Endothelial cell of umbilical vein (primary cell): Measurements from ENCODE around the gene EPHX1. TPM values are rescaled to one million over a fixed set of nuclear protein-coding genes. Genes with fewer than 3 reads are reported as not detected.

ENCODE experiments used
- BruUV-seq: library from RNA; stranded (reverse); fragments of 400-500 nt; replicated peaks from 2 replicates; lab custom pipeline; 2021; lab: Mats Ljungman, UMichigan
- CTCF ChIA-PET: fragments of 300-600, 350-600 bp; sonication (Branson Sonifier 250); formaldehyde crosslinking; loops from one replicate; lab custom pipeline; 2021; ENCODE audit warnings: antibody characterized with exemption, inconsistent platforms; lab: Charles Lee
- POLR2A ChIA-PET: fragments of 300-600, 350-600 bp; sonication (Branson Sonifier 250); formaldehyde crosslinking; loops from one replicate; lab custom pipeline; 2021; ENCODE audit warnings: antibody characterized with exemption, inconsistent platforms; lab: Charles Lee
- DNase-seq: peaks from one replicate; pipeline ENCODE4 v3.0.0-alpha.2; 2011; ENCODE audit warnings: low read depth, low spot score
- FAIRE-seq: peaks from 2 replicates; lab custom pipeline; 2011; peaks lifted over from hg19 to GRCh38; lab: Jason Lieb, UNC
- H2AFZ ChIP-seq: 2 replicates; pipeline ENCODE4 v1.6.0; 2012; ENCODE audit warnings: low read depth, low read length, control low read depth, inconsistent platforms
- H3K27ac ChIP-seq: 2 replicates; pipeline ENCODE4 v1.5.1; 2011; ENCODE audit warnings: low read depth, mild to moderate bottlenecking, control low read depth, low read length, moderate library complexity; ENCODE audit not compliant: insufficient read depth
- H3K27me3 ChIP-seq, 2 experiments: 2 replicates each; pipeline versions ENCODE4 v1.6.0 to v1.6.1; 2011; ENCODE audit warnings: low read length in 2 of 2, mixed read lengths in 1 of 2; ENCODE audit not compliant: control insufficient read depth in 2 of 2, insufficient read depth in 2 of 2
- H3K36me3 ChIP-seq, 2 experiments: 2 replicates in 1 of 2; 3 replicates in 1 of 2; pipeline ENCODE4 v1.5.1; 2011; ENCODE audit warnings: low read length in 2 of 2, mild to moderate bottlenecking in 1 of 2, moderate library complexity in 1 of 2; ENCODE audit not compliant: control insufficient read depth in 2 of 2, insufficient read depth in 2 of 2; ENCODE audit errors: extremely low read depth in 1 of 2
- H3K4me1 ChIP-seq: 3 replicates; pipeline ENCODE4 v1.5.1; 2011; ENCODE audit warnings: mild to moderate bottlenecking, low read length; ENCODE audit not compliant: control insufficient read depth, insufficient read depth; ENCODE audit errors: extremely low read depth
- H3K4me2 ChIP-seq: 2 replicates; pipeline ENCODE4 v1.6.1; 2011; ENCODE audit warnings: low read length, control low read depth, mixed read lengths; ENCODE audit not compliant: insufficient read depth
- H3K4me3 ChIP-seq, 3 experiments: fragments of 200-600 bp in 1 of 3; sonication (generic), shearing (Covaris generic) in 1 of 3; replicated peaks in 1 of 3; 2 replicates each; pipeline ENCODE4 v1.5.1; 2011 to 2016; ENCODE audit warnings: control low read depth in 3 of 3, low read length in 3 of 3, mild to moderate bottlenecking in 2 of 3, inconsistent platforms in 1 of 3, low read depth in 1 of 3, moderate library complexity in 1 of 3; ENCODE audit not compliant: insufficient read depth in 1 of 3
- H3K79me2 ChIP-seq: 2 replicates; pipeline ENCODE4 v1.6.0; 2012; ENCODE audit warnings: low read length, inconsistent platforms; ENCODE audit not compliant: control insufficient read depth, insufficient read depth
- H3K9ac ChIP-seq: replicated peaks from 2 replicates; pipeline ENCODE3; 2011; ENCODE audit warnings: low read length, control low read depth; ENCODE audit not compliant: insufficient read depth; ENCODE audit errors: extremely low read depth
- H3K9me1 ChIP-seq: replicated peaks from 3 replicates; pipeline ENCODE4 v1.6.0; 2011; ENCODE audit warnings: mild to moderate bottlenecking, low read length; ENCODE audit not compliant: control insufficient read depth, insufficient read depth; ENCODE audit errors: extremely low read depth
- H3K9me3 ChIP-seq: replicated peaks from 2 replicates; pipeline ENCODE4 v1.5.1; 2012; ENCODE audit warnings: low read length, inconsistent platforms; ENCODE audit not compliant: control insufficient read depth, insufficient read depth
- H4K20me1 ChIP-seq: replicated peaks from 2 replicates; pipeline ENCODE3; 2011; ENCODE audit warnings: mild to moderate bottlenecking, low read length; ENCODE audit not compliant: control insufficient read depth, insufficient read depth; ENCODE audit errors: extremely low read depth
- EZH2 ChIP-seq: IDR thresholded peaks from 2 replicates; pipeline ENCODE4 v1.6.1; 2012; ENCODE audit warnings: borderline replicate concordance, low read depth, mild to moderate bottlenecking, moderate library complexity, low read length, inconsistent platforms; ENCODE audit not compliant: severe bottlenecking
- JUN ChIP-seq: IDR thresholded peaks from 2 replicates; pipeline ENCODE4 v1.6.1; 2011; ENCODE audit warnings: borderline replicate concordance, low read depth; ENCODE audit not compliant: insufficient read length, insufficient read depth
- POLR2AphosphoS5 ChIP-seq: IDR thresholded peaks from 2 replicates; pipeline ENCODE4 v1.6.1; 2012; ENCODE audit warnings: low read depth, mild to moderate bottlenecking, control low read depth, low read length, moderate library complexity; ENCODE audit not compliant: insufficient read depth
- dilution Hi-C: fragments of 300-500 bp; cut with MboI; formaldehyde crosslinking; loops from one replicate; pipeline ENCODE4 v1.15.0; 2019; ENCODE audit warnings: low sequenced_read_pairs; ENCODE audit not compliant: extremely low pct_ligation_motif_present
- intact Hi-C: fragments of 100-400 bp; cut with micrococcal nuclease; formaldehyde crosslinking; loops from one replicate; pipeline ENCODE4 v1.10.0; 2022
- polyA plus RNA-seq, 4 experiments: library from polyadenylated mRNA; depleted of rRNA in 3 of 4; stranded (reverse) in 3 of 4; unstranded in 1 of 4; fragments of >200 nt; gene quantifications; 2 replicates each; pipeline versions ENCODE4 v1.2.1 to v1.2.3, GENCODE V29; 2011 to 2012; ENCODE audit warnings: missing spikeins in 1 of 4
- total RNA-seq: library from RNA; stranded (reverse); gene quantifications from 2 replicates; pipeline ENCODE4 v1.2.3, GENCODE V29; 2021
- TF ChIP-seq, protein P1 (sequence below): IDR thresholded peaks from 2 replicates; pipeline ENCODE4 v1.6.1; 2011; ENCODE audit not compliant: insufficient read depth, insufficient read length
- TF ChIP-seq, protein P2 (sequence below), 2 donors: IDR thresholded peaks; 1 replicate in 1 of 2; 2 replicates in 1 of 2; pipeline ENCODE4 v1.5.1; 2011; ENCODE audit warnings: low read length in 2 of 2, mild to moderate bottlenecking in 2 of 2, moderate library complexity in 2 of 2, control low read depth in 1 of 2, inconsistent platforms in 1 of 2, low read depth in 1 of 2; ENCODE audit not compliant: insufficient read depth in 1 of 2; ENCODE audit errors: extremely low read depth in 1 of 2

Gene EPHX1
- total and polyA plus RNA-seq, 2 donors (not counting 3 experiments of a cell fraction or from before 2014, with no cell fraction given): 23.7 to 25.2 TPM

DNA sequence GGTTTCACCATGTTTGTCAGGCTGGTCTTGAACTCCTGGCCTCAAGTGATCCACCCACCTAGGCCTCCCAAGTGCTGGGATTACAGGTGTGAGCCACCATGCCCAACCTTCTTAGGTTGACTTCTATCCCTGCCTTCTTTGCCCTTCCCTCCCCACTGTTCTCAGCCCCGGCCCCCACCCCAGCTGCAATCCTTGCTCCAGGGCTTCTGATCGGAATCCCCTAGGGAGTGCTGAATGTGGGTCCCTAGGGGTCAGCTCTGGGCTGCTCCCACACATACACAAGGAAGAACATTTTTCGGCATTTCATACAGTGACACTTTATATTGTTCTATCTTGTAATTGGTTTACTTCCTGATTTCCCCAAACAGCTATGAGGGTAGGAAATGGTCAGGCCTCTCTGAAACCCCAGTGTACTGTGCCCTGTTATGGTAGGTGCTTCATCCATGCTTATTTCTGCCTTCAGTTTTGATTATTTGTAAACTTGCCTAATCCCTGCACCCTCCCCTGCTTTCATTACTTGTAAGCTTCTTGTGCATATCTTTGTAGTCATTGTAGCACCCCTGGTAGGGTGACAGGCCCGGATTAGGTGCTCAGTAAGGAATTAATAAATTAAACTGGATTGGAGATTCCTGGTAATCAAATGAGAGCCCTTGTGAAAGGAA is 38.1 kb upstream of the EPHX1 start:
- Histone ChIP-seq H3K79me2 (no peaks in the 10 kb centered on the region), H4K20me1 (no peaks in the 10 kb centered on the region), H3K9me3 (no peaks in the 10 kb centered on the region), H3K9ac (no peak overlapping the region), H3K9me1 (no peaks in the 10 kb centered on the region), H3K27me3 (no peaks in the 10 kb centered on the region), H3K27ac (no peak overlapping the region), H3K4me2 (no peak overlapping the region), H2AFZ (peak overlapping the region; percentile 65), H3K4me1 (peaks cover 21% of the 10 kb centered on the region), H3K36me3 (no peaks in the 10 kb centered on the region), H3K4me3 (no peak overlapping the region)
- intact Hi-C loops (loop anchor here (1.0 kb wide), 9 partner anchors 74 to 296 kb away; no protein-coding TSS in a partner anchor), dilution Hi-C loops (no loop called here)
- FAIRE-seq (no peak), DNase-seq (no peak)
- ChIA-PET POLR2A (interaction anchor here (1.3 to 1.6 kb wide), 2 partner anchors 117 to 289 kb away, joined by 3 to 5 read pairs; no protein-coding TSS in a partner anchor), CTCF (interaction anchor here (0.6 to 4.1 kb wide), 68 partner anchors 10 to 327 kb away, joined by 3 to 81 read pairs (median 6); partner anchors contain the start of gene ENAH)
- no TSS peak for BruUV-seq
- TF ChIP-seq, protein P1, sequence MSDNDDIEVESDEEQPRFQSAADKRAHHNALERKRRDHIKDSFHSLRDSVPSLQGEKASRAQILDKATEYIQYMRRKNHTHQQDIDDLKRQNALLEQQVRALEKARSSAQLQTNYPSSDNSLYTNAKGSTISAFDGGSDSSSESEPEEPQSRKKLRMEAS: no peak
- TF ChIP-seq EZH2 (no peak), JUN (no peak), POLR2AphosphoS5 (no peak)
- TF ChIP-seq, protein P2, sequence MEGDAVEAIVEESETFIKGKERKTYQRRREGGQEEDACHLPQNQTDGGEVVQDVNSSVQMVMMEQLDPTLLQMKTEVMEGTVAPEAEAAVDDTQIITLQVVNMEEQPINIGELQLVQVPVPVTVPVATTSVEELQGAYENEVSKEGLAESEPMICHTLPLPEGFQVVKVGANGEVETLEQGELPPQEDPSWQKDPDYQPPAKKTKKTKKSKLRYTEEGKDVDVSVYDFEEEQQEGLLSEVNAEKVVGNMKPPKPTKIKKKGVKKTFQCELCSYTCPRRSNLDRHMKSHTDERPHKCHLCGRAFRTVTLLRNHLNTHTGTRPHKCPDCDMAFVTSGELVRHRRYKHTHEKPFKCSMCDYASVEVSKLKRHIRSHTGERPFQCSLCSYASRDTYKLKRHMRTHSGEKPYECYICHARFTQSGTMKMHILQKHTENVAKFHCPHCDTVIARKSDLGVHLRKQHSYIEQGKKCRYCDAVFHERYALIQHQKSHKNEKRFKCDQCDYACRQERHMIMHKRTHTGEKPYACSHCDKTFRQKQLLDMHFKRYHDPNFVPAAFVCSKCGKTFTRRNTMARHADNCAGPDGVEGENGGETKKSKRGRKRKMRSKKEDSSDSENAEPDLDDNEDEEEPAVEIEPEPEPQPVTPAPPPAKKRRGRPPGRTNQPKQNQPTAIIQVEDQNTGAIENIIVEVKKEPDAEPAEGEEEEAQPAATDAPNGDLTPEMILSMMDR (IDR thresholded peaks at IDR 0.05; ENCODE audit: extremely low read depth in 1 of 2, insufficient read depth in 1 of 2, low read depth in 1 of 2, low read length in 2 of 2): no peak
